ENCODE measurements around the gene TMCO1. TPM values are rescaled to one million over a fixed set of nuclear protein-coding genes. Genes with fewer than 3 reads are reported as not detected.
"Not testable (repeated sequence)": the region's sequence is repeated elsewhere in the genome, so short reads cannot be mapped to it uniquely, and the experiment has no call there.

Gene TMCO1
- total RNA-seq, 3 donors from 2014 or later, result 103 to 209 (median 144) TPM

DNA sequence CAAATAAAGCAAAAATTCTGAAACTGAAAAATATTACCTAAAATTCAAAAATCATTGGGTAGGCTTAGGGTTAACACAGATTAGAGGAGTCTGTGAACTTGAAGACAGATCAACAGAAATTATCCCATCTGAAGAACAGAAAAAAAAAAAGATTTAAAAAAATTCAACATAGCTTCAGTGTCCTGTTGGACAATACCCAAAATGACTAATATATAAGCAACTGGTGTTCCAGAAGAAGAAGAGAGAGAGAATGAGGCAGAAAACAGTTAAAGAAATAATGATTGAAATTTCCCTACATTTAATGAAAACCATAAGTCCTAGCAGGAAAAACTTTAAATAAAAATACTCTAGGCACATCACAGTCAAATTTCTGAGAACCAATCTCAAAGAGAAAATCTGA lies 31.5 kb downstream of the TMCO1 start:
- no peak overlapping the region for H3K4me3 ChIP-seq
- TF ChIP-seq, protein P1, sequence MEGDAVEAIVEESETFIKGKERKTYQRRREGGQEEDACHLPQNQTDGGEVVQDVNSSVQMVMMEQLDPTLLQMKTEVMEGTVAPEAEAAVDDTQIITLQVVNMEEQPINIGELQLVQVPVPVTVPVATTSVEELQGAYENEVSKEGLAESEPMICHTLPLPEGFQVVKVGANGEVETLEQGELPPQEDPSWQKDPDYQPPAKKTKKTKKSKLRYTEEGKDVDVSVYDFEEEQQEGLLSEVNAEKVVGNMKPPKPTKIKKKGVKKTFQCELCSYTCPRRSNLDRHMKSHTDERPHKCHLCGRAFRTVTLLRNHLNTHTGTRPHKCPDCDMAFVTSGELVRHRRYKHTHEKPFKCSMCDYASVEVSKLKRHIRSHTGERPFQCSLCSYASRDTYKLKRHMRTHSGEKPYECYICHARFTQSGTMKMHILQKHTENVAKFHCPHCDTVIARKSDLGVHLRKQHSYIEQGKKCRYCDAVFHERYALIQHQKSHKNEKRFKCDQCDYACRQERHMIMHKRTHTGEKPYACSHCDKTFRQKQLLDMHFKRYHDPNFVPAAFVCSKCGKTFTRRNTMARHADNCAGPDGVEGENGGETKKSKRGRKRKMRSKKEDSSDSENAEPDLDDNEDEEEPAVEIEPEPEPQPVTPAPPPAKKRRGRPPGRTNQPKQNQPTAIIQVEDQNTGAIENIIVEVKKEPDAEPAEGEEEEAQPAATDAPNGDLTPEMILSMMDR (IDR thresholded peaks at IDR 0.05), result no peak
- H3K9me3 ChIP-seq, result no peaks in the 10 kb centered on the region
- ATAC-seq (no peak), DNase-seq (no peak)
- H3K36me3 ChIP-seq (ENCODE audit: low read depth), result peaks cover 4% of the 10 kb centered on the region
- no peaks in the 10 kb centered on the region for H3K4me1 ChIP-seq (ENCODE audit: low read depth)
- intact Hi-C loops (cut with DNase I, micrococcal nuclease), result no loop called here

DNA sequence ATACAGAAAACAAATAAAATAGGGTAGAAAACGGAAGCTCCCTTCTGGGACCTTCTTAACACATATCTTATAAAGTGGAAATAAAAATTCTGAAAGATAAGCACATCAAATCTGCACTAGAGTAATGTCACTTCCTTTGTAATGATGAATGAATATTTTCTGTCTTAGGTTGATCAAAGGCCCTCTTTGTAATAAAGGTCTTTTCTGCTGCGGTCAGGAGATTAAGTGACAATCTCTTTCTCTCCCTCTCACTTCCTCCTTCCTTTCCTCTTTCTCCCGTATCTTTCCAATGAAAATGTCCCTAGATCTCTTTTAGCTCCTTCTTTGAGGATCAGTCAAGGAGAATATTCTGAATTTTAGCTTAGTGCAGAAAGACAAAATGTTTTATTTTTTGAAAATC lies 33.8 kb downstream of the TMCO1 start:
- ATAC-seq (no peak), DNase-seq (no peak)
- no peaks in the 10 kb centered on the region for H3K4me1 ChIP-seq (ENCODE audit: low read depth)
- H3K4me3 ChIP-seq, result no peak overlapping the region
- TF ChIP-seq, protein P1 (IDR thresholded peaks at IDR 0.05), result no peak
- H3K9me3 ChIP-seq, result no peaks in the 10 kb centered on the region
- H3K36me3 ChIP-seq (ENCODE audit: low read depth), result no peaks in the 10 kb centered on the region
- intact Hi-C loops (cut with DNase I, micrococcal nuclease), result no loop called here

DNA sequence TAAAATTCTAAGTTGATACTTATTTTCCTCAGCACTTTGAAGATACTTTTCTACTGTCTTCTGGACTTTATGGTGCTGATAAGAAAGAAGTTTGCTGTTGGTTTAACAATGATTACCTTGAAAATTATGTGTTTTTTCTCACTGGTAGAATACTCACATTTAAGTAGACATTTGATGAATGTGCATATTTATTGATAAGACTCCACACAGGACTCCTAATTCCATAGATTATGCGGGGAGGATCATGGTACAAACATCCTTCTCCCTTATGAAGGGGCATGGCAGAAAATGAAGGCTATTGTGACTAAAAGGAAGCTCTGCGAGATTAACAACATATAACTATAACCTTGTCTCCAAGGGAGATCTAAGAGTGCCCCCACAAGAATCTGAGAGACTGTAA lies 41.8 kb downstream of the TMCO1 start:
- no peak for DNase-seq
- intact Hi-C loops (cut with DNase I, micrococcal nuclease), result no loop called here
- Histone ChIP-seq H3K9me3 (no peaks in the 10 kb centered on the region), H3K36me3 (ENCODE audit: low read depth) (no peaks in the 10 kb centered on the region), H3K4me1 (ENCODE audit: low read depth) (no peaks in the 10 kb centered on the region), H3K4me3 (no peak overlapping the region)
- no peak for ATAC-seq
- TF ChIP-seq, protein P1 (IDR thresholded peaks at IDR 0.05), result no peak

DNA sequence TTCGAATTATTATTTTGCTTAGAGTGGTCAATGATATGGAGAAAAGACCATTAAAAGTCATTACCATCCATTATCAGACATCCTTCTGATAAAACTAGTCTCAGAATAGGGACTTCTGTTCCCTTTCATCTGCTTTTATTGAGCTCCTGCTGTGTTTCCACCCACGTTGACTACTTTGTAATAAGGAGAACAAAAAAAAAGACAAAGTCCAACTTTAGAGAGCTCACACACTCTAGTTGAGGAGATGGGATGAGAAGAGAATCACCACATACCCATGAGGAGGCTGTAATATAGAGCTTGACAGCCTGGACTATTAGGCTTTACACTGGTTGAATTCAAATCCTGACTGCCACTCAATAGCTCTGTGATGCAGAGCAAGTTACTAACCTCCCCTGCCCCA lies 42.5 kb downstream of the TMCO1 start:
- no peak for DNase-seq
- ATAC-seq, result no peak
- TF ChIP-seq, protein P1 (IDR thresholded peaks at IDR 0.05), result no peak
- intact Hi-C loops (cut with DNase I, micrococcal nuclease), result no loop called here
- no peaks in the 10 kb centered on the region for H3K4me1 ChIP-seq (ENCODE audit: low read depth)
- no peak overlapping the region for H3K4me3 ChIP-seq
- no peaks in the 10 kb centered on the region for H3K9me3 ChIP-seq
- H3K36me3 ChIP-seq (ENCODE audit: low read depth), result no peaks in the 10 kb centered on the region

DNA sequence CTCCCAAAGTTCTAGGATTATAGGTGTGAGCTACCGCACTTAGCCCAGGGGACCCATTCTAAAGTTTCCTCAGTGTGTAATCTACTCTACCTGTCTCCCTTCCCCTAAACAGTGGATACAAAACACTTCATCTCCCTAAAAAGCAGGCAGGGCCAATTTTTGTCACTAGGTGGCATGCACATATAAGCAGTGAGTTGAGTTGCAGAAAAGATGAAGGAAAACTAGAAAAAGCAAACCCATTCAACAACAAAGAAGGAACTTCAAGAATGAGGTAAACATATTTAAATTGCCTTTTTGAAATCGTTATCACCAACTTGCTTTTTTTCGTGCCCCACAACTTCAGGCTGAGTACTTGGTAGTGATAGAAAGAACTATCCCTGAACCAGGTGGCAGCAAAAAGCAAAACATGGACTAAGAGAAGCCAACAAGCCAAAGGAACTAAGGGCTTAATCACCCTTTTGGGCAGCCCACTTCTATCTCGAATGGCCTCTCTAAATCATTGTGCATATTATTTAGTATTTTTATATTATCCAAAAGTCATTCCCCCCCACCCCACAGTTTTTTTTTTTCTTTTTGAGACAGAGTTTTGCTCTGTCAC lies 50.7 kb downstream of the TMCO1 start:
- TF ChIP-seq, protein P1 (IDR thresholded peaks at IDR 0.05), result peak; percentile 41
- Histone ChIP-seq H3K4me3 (no peak overlapping the region), H3K4me1 (ENCODE audit: low read depth) (no peaks in the 10 kb centered on the region), H3K36me3 (ENCODE audit: low read depth) (no peaks in the 10 kb centered on the region), H3K9me3 (no peaks in the 10 kb centered on the region)
- intact Hi-C loops (cut with DNase I, micrococcal nuclease), result loop anchor here (2.0 to 10.0 kb wide), 2 partner anchors 197 kb away; no protein-coding TSS in a partner anchor
- DNase-seq (peak in 1 of 3 donors; percentile 82), ATAC-seq (peak; percentile 62)

DNA sequence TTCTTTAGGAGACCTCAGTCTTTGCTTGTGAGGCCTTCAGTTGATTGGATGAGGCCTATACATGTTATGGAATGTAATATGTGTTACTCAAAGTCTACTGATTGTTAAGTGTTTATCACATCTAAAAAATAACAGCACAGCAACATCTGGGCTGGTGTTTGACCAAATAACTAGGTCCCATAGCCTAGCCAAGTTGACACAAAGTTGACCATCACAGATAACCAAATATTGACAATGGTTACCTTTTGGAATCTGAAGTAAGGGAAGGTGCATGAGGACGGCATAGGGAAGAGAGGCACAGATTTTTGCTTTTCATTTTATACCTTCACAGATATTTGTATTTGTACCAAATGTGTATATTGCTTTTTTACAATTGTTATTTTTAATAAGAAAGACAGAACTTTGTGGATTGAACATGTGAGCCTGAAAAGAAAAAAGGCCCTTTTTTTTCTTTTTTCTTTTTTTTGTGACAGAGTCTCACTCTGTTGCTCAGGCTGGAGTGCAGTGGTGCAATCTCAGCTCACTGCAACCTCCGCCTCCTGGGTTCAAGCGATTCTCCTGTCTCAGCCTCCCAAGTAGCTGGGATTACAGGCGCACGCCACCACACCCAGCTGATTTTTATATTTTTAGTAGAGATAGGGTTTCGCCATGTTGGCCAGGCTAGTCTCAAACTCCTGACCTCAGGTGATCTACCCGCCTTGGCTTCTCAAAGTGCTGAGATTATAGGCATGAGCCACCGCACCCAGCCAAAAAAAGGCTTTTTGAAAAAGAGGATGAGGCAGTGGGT lies 52.2 kb downstream of the TMCO1 start:
- not testable (repeated sequence) for H3K4me3 ChIP-seq; DNase-seq; ATAC-seq; H3K36me3 ChIP-seq (ENCODE audit: low read depth); H3K4me1 ChIP-seq (ENCODE audit: low read depth); H3K9me3 ChIP-seq
- intact Hi-C loops (cut with DNase I, micrococcal nuclease), result loop anchor here in 1 of 2 donors (10.0 kb wide), 1 partner anchor 198 kb away; no protein-coding TSS in a partner anchor

All from mucosa of descending colon (tissue), 3 donors.